ENCODE data around the gene UBASH3A. TPM values are rescaled to one million over a fixed set of nuclear protein-coding genes. Genes with fewer than 3 reads are reported as not detected.

The UBASH3A gene
- total RNA-seq, 1 donor from 2014 or later, result not detected

DNA sequence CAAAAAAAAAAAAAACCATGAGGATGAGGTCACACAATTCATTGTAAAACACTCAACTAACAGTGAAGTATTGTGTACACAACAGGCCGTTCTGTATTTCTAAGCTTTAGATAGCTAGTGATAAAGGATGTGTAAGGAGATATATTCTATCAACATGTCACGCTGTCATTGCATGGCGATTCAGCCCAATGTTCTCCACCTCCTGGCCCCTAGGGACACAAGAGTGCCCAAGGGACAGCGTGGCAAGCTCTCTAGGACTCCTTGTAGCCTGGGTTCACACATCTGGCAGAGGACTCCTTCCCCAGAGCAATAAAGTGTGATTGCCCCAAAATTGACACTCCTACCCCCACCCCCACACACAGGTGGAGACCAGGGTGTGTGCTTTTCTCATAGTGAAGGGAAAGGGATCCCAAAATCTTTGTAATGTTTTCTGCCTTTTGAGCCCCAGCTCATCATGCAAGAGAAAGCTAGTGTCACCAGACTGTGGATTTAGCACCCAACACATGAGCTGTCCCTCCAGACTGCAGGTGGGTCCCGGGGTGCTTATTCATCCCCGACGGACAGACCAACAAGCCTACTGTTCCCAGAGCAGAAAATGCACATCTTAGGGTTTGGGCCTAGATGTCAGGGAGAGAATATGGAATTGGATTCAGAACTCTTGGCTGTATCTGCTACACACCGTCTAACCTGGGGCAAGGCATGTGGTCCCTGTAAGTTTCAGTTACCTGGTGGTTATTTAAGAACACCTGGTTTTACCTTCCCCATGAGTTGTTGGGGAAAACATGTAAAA is 19.4 kb upstream of the UBASH3A start:
- DNase-seq, result no peak
- intact Hi-C loops (cut with micrococcal nuclease), result no loop called here
- H3K27ac ChIP-seq (replicated peaks), result no peak overlapping the region

DNA sequence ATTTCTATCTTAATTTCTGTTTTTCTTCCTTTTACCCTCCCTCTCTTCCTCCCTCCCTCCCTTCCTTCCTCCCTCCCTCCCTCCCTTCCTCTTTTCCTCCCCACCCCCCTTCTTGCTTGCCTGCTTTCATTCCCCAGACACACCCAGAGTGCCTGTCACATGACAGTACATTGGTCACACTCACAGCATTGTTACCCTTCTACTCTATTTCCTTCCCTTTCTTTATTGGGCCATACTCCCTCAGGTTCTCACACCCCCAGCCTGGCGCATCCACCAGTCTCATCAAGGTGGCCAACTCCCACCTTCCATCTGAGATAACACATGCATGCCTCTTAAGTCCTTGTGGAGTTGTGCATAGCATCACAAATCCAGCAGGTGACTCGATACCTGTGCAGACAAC is 18.7 kb upstream of the UBASH3A start:
- no peak overlapping the region for H3K4me3 ChIP-seq
- intact Hi-C loops (cut with micrococcal nuclease), result no loop called here
- TF ChIP-seq, protein P1, sequence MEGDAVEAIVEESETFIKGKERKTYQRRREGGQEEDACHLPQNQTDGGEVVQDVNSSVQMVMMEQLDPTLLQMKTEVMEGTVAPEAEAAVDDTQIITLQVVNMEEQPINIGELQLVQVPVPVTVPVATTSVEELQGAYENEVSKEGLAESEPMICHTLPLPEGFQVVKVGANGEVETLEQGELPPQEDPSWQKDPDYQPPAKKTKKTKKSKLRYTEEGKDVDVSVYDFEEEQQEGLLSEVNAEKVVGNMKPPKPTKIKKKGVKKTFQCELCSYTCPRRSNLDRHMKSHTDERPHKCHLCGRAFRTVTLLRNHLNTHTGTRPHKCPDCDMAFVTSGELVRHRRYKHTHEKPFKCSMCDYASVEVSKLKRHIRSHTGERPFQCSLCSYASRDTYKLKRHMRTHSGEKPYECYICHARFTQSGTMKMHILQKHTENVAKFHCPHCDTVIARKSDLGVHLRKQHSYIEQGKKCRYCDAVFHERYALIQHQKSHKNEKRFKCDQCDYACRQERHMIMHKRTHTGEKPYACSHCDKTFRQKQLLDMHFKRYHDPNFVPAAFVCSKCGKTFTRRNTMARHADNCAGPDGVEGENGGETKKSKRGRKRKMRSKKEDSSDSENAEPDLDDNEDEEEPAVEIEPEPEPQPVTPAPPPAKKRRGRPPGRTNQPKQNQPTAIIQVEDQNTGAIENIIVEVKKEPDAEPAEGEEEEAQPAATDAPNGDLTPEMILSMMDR (IDR thresholded peaks at IDR 0.05; ENCODE audit: borderline replicate concordance), result no peak
- no peaks in the 10 kb centered on the region for H3K36me3 ChIP-seq
- DNase-seq, result no peak
- peaks cover 9% of the 10 kb centered on the region for H3K4me1 ChIP-seq
- peaks cover 26% of the 10 kb centered on the region for H3K27me3 ChIP-seq (ENCODE audit: low read depth)
- H3K9me3 ChIP-seq (replicated peaks), result peaks cover 19% of the 10 kb centered on the region
- H3K27ac ChIP-seq (replicated peaks), result no peak overlapping the region

More for the DNA sequence above, 19.4 kb upstream of the UBASH3A start:
- no peak overlapping the region for H3K4me3 ChIP-seq
- H3K36me3 ChIP-seq, result no peaks in the 10 kb centered on the region
- peaks cover 26% of the 10 kb centered on the region for H3K27me3 ChIP-seq (ENCODE audit: low read depth)
- TF ChIP-seq, protein P1 (IDR thresholded peaks at IDR 0.05; ENCODE audit: borderline replicate concordance), result no peak
- peaks cover 7% of the 10 kb centered on the region for H3K4me1 ChIP-seq
- peaks cover 19% of the 10 kb centered on the region for H3K9me3 ChIP-seq (replicated peaks)

DNA sequence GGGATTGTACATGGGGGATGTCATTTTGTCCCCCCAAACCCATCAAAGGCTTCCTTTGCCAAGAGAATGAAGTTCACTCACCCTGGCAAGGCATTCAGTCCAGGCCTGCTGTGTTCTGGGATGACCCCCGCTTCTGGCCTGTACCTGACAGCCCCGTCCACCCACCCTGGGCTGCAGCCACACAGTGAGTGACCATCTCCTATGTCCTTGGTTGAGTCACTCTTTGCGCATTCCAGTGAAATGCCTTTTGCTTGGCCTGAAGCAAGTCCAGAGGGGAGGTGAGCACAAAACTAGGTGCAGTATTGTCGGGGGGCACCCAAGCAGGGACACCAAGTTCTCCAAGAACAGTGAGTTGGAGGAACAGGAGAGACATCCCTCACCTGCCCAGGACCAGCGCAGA is 18.1 kb upstream of the UBASH3A start:
- intact Hi-C loops (cut with micrococcal nuclease), result no loop called here
- Histone ChIP-seq H3K27me3 (ENCODE audit: low read depth) (peaks cover 22% of the 10 kb centered on the region), H3K27ac (replicated peaks) (no peak overlapping the region), H3K4me1 (peaks cover 9% of the 10 kb centered on the region), H3K9me3 (replicated peaks) (peaks cover 19% of the 10 kb centered on the region), H3K4me3 (no peak overlapping the region), H3K36me3 (no peaks in the 10 kb centered on the region)
- TF ChIP-seq, protein P1 (IDR thresholded peaks at IDR 0.05; ENCODE audit: borderline replicate concordance), result no peak
- DNase-seq, result no peak

DNA sequence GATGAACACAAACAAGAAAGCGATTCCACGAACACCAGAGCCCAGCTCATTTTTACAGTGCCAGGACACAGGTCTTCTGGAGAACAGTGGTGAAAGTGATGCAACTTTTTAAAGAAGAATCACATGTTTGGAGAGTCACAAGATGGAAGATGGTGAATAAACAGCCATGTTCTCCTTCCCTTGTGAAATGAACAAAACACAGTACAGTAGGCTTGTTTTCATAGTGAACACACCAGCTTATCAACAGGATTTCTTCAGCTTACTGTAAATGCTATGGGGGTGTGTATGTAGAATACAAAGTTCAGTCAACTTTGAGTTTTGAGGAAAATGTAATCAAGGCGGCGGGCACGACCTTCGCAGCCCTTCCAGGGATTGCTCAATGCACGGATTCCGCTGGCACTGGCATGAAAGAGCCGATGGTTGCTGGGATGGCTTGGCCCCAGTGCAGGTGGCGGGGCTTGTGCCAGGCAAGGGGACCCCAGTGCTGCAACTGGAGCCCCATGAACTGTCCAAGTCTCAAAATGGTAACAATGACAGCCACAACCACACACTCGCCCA is 17.6 kb upstream of the UBASH3A start:
- Histone ChIP-seq H3K4me1 (peaks cover 9% of the 10 kb centered on the region), H3K27me3 (ENCODE audit: low read depth) (peaks cover 20% of the 10 kb centered on the region), H3K27ac (replicated peaks) (no peak overlapping the region), H3K9me3 (replicated peaks) (peaks cover 16% of the 10 kb centered on the region), H3K4me3 (no peak overlapping the region), H3K36me3 (no peaks in the 10 kb centered on the region)
- TF ChIP-seq, protein P1 (IDR thresholded peaks at IDR 0.05; ENCODE audit: borderline replicate concordance), result no peak
- intact Hi-C loops (cut with micrococcal nuclease), result no loop called here
- no peak for DNase-seq

DNA sequence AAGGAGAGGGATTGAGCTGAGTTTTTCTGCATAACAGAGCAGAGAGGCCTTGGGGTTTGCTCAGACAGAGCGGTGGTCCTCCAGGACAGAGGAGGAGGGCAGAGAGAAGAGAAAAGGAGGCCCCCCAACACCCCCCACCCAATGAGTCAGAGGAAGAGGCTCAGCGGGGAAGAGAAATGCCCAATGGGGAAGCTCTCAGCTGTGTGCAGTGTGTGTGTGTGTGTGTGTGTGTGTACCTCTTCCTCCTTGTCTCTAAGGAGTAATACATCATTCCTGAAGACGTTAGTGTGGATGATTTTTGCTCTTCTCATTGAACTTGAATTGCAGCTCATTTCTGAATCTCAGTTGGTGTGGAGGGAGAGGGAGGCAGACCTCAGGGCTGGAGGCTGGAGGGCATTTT is 16.5 kb upstream of the UBASH3A start:
- no peak overlapping the region for H3K27ac ChIP-seq (replicated peaks)
- peaks cover 6% of the 10 kb centered on the region for H3K9me3 ChIP-seq (replicated peaks)
- TF ChIP-seq, protein P1 (IDR thresholded peaks at IDR 0.05; ENCODE audit: borderline replicate concordance), result no peak
- intact Hi-C loops (cut with micrococcal nuclease), result no loop called here
- peaks cover 9% of the 10 kb centered on the region for H3K4me1 ChIP-seq
- H3K36me3 ChIP-seq, result no peaks in the 10 kb centered on the region
- no peak overlapping the region for H3K4me3 ChIP-seq
- H3K27me3 ChIP-seq (ENCODE audit: low read depth), result peaks cover 20% of the 10 kb centered on the region
- DNase-seq, result no peak

All from left ventricle myocardium inferior (tissue), 1 donor.